BLaER1 (cell line): ENCODE measurements around the gene MAP3K9.

ENCODE experiments used
- H3K27ac ChIP-seq: shearing (Covaris generic); formaldehyde crosslinking; 2 replicates; pipeline ENCODE4 v1.8.1; 2022
- H3K27me3 ChIP-seq: shearing (Covaris generic); formaldehyde crosslinking; 2 replicates; pipeline ENCODE4 v1.8.1; 2022
- H3K36me3 ChIP-seq: shearing (Covaris generic); formaldehyde crosslinking; 2 replicates; pipeline ENCODE4 v1.8.1; 2022
- H3K4me1 ChIP-seq: shearing (Covaris generic); formaldehyde crosslinking; 2 replicates; pipeline ENCODE4 v1.8.1; 2022
- H3K4me2 ChIP-seq: shearing (Covaris generic); formaldehyde crosslinking; 2 replicates; pipeline ENCODE4 v1.8.1; 2022
- H3K4me3 ChIP-seq: shearing (Covaris generic); formaldehyde crosslinking; 2 replicates; pipeline ENCODE4 v1.8.1; 2022
- H3K9ac ChIP-seq: shearing (Covaris generic); formaldehyde crosslinking; 2 replicates; pipeline ENCODE4 v1.8.1; 2022
- H3K9me3 ChIP-seq: shearing (Covaris generic); formaldehyde crosslinking; 2 replicates; pipeline ENCODE4 v1.8.1; 2022
- H4K20me1 ChIP-seq: shearing (Covaris generic); formaldehyde crosslinking; 2 replicates; pipeline ENCODE4 v1.8.1; 2022
- Cebpa-rat ChIP-seq: shearing (Covaris generic); IDR thresholded peaks from 2 replicates; pipeline ENCODE4 v1.8.1; 2022

The MAP3K9 gene

DNA sequence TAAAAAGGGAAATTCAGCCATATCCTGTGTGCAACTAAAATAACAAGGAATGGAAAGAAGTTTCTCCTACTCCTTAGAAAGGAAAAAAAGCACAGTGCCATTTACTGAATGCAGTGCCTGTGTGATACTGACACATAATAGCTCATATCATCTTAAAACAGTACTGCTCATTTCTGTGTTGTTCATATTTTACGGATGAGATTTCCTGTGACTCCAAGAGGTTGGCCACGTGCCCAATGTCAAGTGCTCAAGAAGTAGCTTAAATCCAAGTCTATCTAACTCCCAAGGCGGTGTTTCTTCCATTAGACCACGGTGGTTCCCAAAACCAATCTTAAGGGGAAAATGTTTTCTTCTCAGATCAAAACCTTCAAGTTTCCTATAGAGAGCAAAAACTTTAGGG is 20.0 kb downstream of the MAP3K9 start:
- Histone ChIP-seq H3K27ac (no peak overlapping the region), H3K9ac (no peak overlapping the region), H3K27me3 (no peaks in the 10 kb centered on the region), H3K4me3 (no peak overlapping the region), H3K9me3 (no peaks in the 10 kb centered on the region), H3K36me3 (no peaks in the 10 kb centered on the region), H3K4me1 (no peaks in the 10 kb centered on the region), H3K4me2 (no peak overlapping the region), H4K20me1 (no peaks in the 10 kb centered on the region)
- TF ChIP-seq Cebpa-rat: no peak

DNA sequence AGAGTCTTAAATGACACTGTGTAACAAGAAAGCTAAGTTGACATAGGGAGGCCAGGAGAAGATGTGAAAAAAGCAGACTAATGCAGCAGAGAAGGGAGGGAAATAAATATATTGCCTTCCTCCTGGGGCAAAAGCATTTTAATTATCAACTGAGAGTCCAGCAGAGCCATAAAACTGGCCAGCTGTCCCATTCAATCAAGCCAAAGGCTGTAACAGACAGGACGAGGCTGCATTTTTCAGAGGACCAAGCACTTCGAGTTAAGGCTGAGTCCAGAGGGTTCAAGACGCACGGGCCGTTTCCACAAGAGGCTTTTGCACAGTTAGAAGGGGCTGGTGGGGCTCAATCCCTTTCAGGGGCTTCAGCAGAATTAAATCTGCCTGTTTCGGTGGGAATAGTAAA is 20.4 kb downstream of the MAP3K9 start:
- H3K36me3 ChIP-seq: no peaks in the 10 kb centered on the region
- no peak for TF ChIP-seq Cebpa-rat
- H3K27me3 ChIP-seq: no peaks in the 10 kb centered on the region
- no peak overlapping the region for H3K27ac ChIP-seq
- no peak overlapping the region for H3K4me2 ChIP-seq
- H4K20me1 ChIP-seq: no peaks in the 10 kb centered on the region
- no peaks in the 10 kb centered on the region for H3K4me1 ChIP-seq
- no peaks in the 10 kb centered on the region for H3K9me3 ChIP-seq
- no peak overlapping the region for H3K9ac ChIP-seq
- H3K4me3 ChIP-seq: no peak overlapping the region

DNA sequence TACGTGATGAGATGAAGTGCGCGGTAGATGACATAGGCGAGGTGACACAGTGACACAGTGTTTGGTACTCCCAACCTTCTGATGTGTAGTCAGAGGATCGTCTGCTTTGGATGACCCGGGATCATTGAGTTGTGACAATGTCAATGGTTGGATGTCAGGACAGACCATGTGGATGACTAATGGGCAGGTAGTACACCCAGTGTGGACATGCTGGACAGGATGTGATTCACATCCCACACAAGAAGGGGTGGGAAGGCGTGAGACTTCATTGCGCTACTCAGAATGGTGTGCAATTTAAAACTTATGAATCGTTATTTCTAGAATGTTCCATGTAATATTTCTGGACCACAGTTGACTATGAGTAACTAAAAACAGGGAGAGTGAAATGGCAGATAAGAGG is 23.8 kb downstream of the MAP3K9 start:
- no peak for TF ChIP-seq Cebpa-rat
- Histone ChIP-seq H3K4me2 (no peak overlapping the region), H3K36me3 (no peaks in the 10 kb centered on the region), H3K4me1 (peaks cover 19% of the 10 kb centered on the region), H3K9me3 (no peaks in the 10 kb centered on the region), H3K27me3 (no peaks in the 10 kb centered on the region), H3K9ac (no peak overlapping the region), H3K27ac (no peak overlapping the region), H4K20me1 (no peaks in the 10 kb centered on the region), H3K4me3 (no peak overlapping the region)

- H3K36me3 ChIP-seq: no peaks in the 10 kb centered on the region
- no peak overlapping the region for H3K4me2 ChIP-seq
- TF ChIP-seq Cebpa-rat: no peak
- H3K9me3 ChIP-seq: no peaks in the 10 kb centered on the region
- H3K4me1 ChIP-seq: peaks cover 26% of the 10 kb centered on the region
- H3K27ac ChIP-seq: no peak overlapping the region
- H3K27me3 ChIP-seq: no peaks in the 10 kb centered on the region
- no peaks in the 10 kb centered on the region for H4K20me1 ChIP-seq
- no peak overlapping the region for H3K9ac ChIP-seq
- H3K4me3 ChIP-seq: no peak overlapping the region
These were observed 24.4 kb downstream of the MAP3K9 start for GRCh38 chr14:70784886-70785285.

GRCh38 chr14:70782361-70782760 is 27.0 kb downstream of the MAP3K9 start:
- no peaks in the 10 kb centered on the region for H3K27me3 ChIP-seq
- no peak overlapping the region for H3K9ac ChIP-seq
- H3K4me3 ChIP-seq: no peak overlapping the region
- no peak overlapping the region for H3K4me2 ChIP-seq
- no peak for TF ChIP-seq Cebpa-rat
- peaks cover 34% of the 10 kb centered on the region for H3K4me1 ChIP-seq
- no peaks in the 10 kb centered on the region for H3K36me3 ChIP-seq
- no peaks in the 10 kb centered on the region for H4K20me1 ChIP-seq
- no peaks in the 10 kb centered on the region for H3K9me3 ChIP-seq
- H3K27ac ChIP-seq: no peak overlapping the region

GRCh38 chr14:70780396-70781075 is 28.8 kb downstream of the MAP3K9 start:
- no peak overlapping the region for H3K4me3 ChIP-seq
- no peaks in the 10 kb centered on the region for H4K20me1 ChIP-seq
- TF ChIP-seq Cebpa-rat: no peak
- H3K36me3 ChIP-seq: no peaks in the 10 kb centered on the region
- no peaks in the 10 kb centered on the region for H3K9me3 ChIP-seq
- H3K27me3 ChIP-seq: no peaks in the 10 kb centered on the region
- H3K27ac ChIP-seq: peak overlapping the region; percentile 71
- H3K4me2 ChIP-seq: peak overlapping the region; percentile 79
- peaks cover 34% of the 10 kb centered on the region for H3K4me1 ChIP-seq
- H3K9ac ChIP-seq: 0 out of 2 replicates have a peak overlapping the region, but pooled peaks have one; percentile 5

DNA sequence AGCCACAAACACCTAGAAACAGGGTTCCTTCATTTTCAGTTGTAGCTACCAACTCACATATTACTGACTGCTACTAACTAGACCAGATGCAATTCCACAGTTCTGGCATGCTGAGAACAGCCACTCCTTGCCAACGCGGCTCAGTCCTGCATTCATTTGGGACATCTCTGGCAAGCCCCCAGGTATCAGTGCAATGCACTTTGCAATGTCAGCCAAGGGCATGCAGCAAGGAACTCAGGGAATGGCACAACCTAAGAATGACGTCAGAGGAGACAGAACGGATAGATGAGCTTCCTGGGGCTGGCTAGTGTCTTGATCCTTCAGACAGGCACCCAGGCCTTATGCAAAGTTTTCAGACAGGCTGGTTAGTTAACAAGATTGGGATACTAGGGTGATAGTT is 29.6 kb downstream of the MAP3K9 start:
- no peak overlapping the region for H3K4me3 ChIP-seq

GRCh38 chr14:70776197-70776596 is 33.1 kb downstream of the MAP3K9 start:
- Histone ChIP-seq H3K4me3 (no peak overlapping the region), H3K4me2 (no peak overlapping the region), H4K20me1 (no peaks in the 10 kb centered on the region), H3K27ac (no peak overlapping the region), H3K36me3 (no peaks in the 10 kb centered on the region), H3K9ac (no peak overlapping the region), H3K9me3 (no peaks in the 10 kb centered on the region), H3K27me3 (no peaks in the 10 kb centered on the region), H3K4me1 (peaks cover 21% of the 10 kb centered on the region)
- TF ChIP-seq Cebpa-rat: no peak

More for the DNA sequence above, 29.6 kb downstream of the MAP3K9 start:
- Histone ChIP-seq H3K27me3 (no peaks in the 10 kb centered on the region), H3K4me2 (peak overlapping the region; percentile 79), H3K27ac (peak overlapping the region; percentile 71; the same call in 1 of the 2 replicates), H4K20me1 (no peaks in the 10 kb centered on the region), H3K36me3 (no peaks in the 10 kb centered on the region), H3K9me3 (no peaks in the 10 kb centered on the region), H3K9ac (no peak overlapping the region), H3K4me1 (peaks cover 34% of the 10 kb centered on the region)
- TF ChIP-seq Cebpa-rat: no peak

- H4K20me1 ChIP-seq: no peaks in the 10 kb centered on the region
- no peak overlapping the region for H3K4me3 ChIP-seq
- H3K4me2 ChIP-seq: no peak overlapping the region
- H3K9me3 ChIP-seq: no peaks in the 10 kb centered on the region
- no peaks in the 10 kb centered on the region for H3K36me3 ChIP-seq
- H3K9ac ChIP-seq: no peak overlapping the region
- no peaks in the 10 kb centered on the region for H3K27me3 ChIP-seq
- H3K27ac ChIP-seq: no peak overlapping the region
- no peaks in the 10 kb centered on the region for H3K4me1 ChIP-seq
- no peak for TF ChIP-seq Cebpa-rat
These were observed 36.0 kb downstream of the MAP3K9 start for GRCh38 chr14:70773182-70773862.

DNA sequence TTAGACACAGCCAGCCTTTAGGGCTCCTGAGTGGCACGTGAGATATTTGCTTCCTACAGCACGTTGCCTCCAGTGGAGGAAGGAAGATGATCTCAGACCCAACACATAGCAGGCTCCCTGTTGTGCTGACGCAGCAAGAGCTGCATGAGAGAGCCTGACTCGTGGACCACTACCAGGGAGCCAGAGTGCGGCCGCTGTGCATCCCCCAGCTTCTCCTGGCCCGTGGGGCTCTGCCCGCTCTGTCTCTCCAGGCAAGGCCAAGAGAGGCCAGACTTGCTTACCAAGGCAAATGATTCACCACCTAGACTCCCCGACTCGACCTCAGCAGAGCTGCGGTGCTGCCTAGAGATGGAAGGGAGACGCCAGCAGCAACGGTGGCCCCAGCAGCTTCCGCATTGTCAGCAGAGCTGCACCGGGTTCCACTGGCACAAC is 37.5 kb downstream of the MAP3K9 start:
- Histone ChIP-seq H3K4me2 (no peak overlapping the region), H3K27me3 (no peaks in the 10 kb centered on the region), H3K9me3 (no peaks in the 10 kb centered on the region), H3K36me3 (no peaks in the 10 kb centered on the region), H3K9ac (no peak overlapping the region), H4K20me1 (no peaks in the 10 kb centered on the region), H3K4me1 (no peaks in the 10 kb centered on the region), H3K27ac (no peak overlapping the region), H3K4me3 (no peak overlapping the region)
- TF ChIP-seq Cebpa-rat: no peak
